Mucosa of stomach (tissue), 1 donor: ENCODE data around the gene RNASE8.

Source experiments
- H3K27me3 ChIP-seq: one replicate; pipeline ENCODE4 v1.7.0; 2013; ENCODE audit warnings: mild to moderate bottlenecking, low read length; ENCODE audit not compliant: control insufficient read depth, insufficient read depth
- H3K36me3 ChIP-seq: one replicate; pipeline ENCODE4 v1.7.0; 2013; ENCODE audit warnings: low read length; ENCODE audit not compliant: control insufficient read depth, insufficient read depth
- H3K4me1 ChIP-seq: one replicate; pipeline ENCODE4 v1.7.0; 2013; ENCODE audit warnings: mild to moderate bottlenecking, low read length; ENCODE audit not compliant: control insufficient read depth, insufficient read depth
- H3K4me3 ChIP-seq: one replicate; pipeline ENCODE4 v1.7.0; 2013; ENCODE audit warnings: low read length
- H3K9ac ChIP-seq: one replicate; pipeline ENCODE4 v1.7.0; 2013; ENCODE audit warnings: mild to moderate bottlenecking, low read length, moderate library complexity
- H3K9me3 ChIP-seq: one replicate; pipeline ENCODE4 v1.7.0; 2013; ENCODE audit warnings: mild to moderate bottlenecking, low read length, moderate library complexity; ENCODE audit not compliant: control insufficient read depth
- donor health status: Pancreatic carcinoma.

The RNASE8 gene

GRCh38 chr14:21102521-21103410, 45.1 kb downstream of the RNASE8 start:
- Histone ChIP-seq H3K27me3 (no peaks in the 10 kb centered on the region), H3K4me3 (peak overlapping the region; percentile 85), H3K36me3 (no peaks in the 10 kb centered on the region), H3K9ac (peak overlapping the region; percentile 81), H3K9me3 (no peaks in the 10 kb centered on the region), H3K4me1 (peaks cover 67% of the 10 kb centered on the region)

DNA sequence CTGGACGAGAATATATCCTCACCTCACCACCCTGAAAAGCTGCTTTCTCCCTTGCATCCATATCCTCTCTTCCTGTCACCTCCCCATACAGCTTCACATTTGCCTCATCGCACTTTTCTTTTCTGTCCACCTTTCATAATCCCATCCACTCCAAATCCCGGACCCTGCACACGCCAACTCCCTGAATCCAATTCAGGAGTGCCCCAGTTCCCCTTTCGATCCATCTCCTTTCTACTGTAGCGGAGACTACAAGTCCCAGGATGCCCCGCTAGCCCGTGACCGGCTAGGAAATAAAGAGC, 45.7 kb downstream of the RNASE8 start:
- peak overlapping the region; percentile 85 for H3K4me3 ChIP-seq
- no peaks in the 10 kb centered on the region for H3K9me3 ChIP-seq
- H3K27me3 ChIP-seq, result no peaks in the 10 kb centered on the region
- H3K36me3 ChIP-seq, result no peaks in the 10 kb centered on the region
- peaks cover 67% of the 10 kb centered on the region for H3K4me1 ChIP-seq
- H3K9ac ChIP-seq, result peak overlapping the region; percentile 81

GRCh38 chr14:21103710-21104447, 46.3 kb downstream of the RNASE8 start:
- Histone ChIP-seq H3K4me1 (peaks cover 64% of the 10 kb centered on the region), H3K36me3 (no peaks in the 10 kb centered on the region), H3K27me3 (no peaks in the 10 kb centered on the region), H3K9ac (peak overlapping the region; percentile 81), H3K9me3 (no peaks in the 10 kb centered on the region), H3K4me3 (peak overlapping the region; percentile 85)

GRCh38 chr14:21104448-21105060, 46.9 kb downstream of the RNASE8 start:
- peak overlapping the region; percentile 81 for H3K9ac ChIP-seq
- H3K9me3 ChIP-seq, result no peaks in the 10 kb centered on the region
- peak overlapping the region; percentile 85 for H3K4me3 ChIP-seq
- H3K36me3 ChIP-seq, result no peaks in the 10 kb centered on the region
- peaks cover 58% of the 10 kb centered on the region for H3K4me1 ChIP-seq
- H3K27me3 ChIP-seq, result no peaks in the 10 kb centered on the region

DNA sequence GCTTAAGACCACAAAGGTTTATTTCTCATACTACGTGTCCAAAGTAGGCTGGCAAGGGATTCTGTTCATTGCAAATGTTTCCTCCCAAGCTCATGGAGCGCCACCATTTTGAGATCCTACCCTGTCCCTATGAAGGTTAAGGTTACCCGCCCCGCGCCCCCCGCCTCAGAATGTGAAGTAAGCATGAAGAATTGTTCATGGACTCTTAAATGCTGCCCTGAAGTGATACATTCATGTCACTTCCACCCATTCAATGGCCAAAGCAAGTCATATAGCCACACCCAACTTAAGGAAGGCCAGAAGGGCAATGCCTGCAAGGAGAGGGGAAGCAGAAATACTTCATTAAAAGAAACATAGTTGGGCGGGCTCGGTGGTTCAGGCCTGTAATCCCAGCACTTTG, 47.5 kb downstream of the RNASE8 start:
- H3K4me3 ChIP-seq, result no peak overlapping the region
- H3K9ac ChIP-seq, result peak overlapping the region; percentile 81
- H3K4me1 ChIP-seq, result peaks cover 52% of the 10 kb centered on the region
- H3K27me3 ChIP-seq, result no peaks in the 10 kb centered on the region
- H3K9me3 ChIP-seq, result no peaks in the 10 kb centered on the region
- no peaks in the 10 kb centered on the region for H3K36me3 ChIP-seq

DNA sequence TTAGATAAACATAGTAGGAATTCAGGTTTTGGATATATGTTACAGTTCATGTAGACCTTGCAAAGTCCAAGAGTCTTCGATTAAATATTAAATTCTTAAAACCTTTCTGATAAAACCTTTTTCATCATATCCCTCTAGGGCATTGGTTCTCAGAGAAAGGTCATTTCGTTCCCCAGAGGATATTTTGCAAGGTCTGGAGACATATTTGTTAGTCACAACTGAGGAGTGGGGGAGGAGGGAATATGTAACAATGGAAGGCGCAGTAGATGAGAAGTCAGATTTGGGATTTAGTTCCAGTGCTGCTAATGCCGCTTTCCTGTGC, 48.5 kb downstream of the RNASE8 start:
- Histone ChIP-seq H3K9me3 (no peaks in the 10 kb centered on the region), H3K27me3 (no peaks in the 10 kb centered on the region), H3K4me1 (peaks cover 43% of the 10 kb centered on the region), H3K4me3 (no peak overlapping the region), H3K9ac (no peak overlapping the region), H3K36me3 (no peaks in the 10 kb centered on the region)

GRCh38 chr14:21106498-21107282, 49.1 kb downstream of the RNASE8 start:
- H3K4me1 ChIP-seq, result peaks cover 38% of the 10 kb centered on the region
- H3K4me3 ChIP-seq, result no peak overlapping the region

GRCh38 chr14:21107283-21107800, 49.7 kb downstream of the RNASE8 start:
- H3K9me3 ChIP-seq, result no peaks in the 10 kb centered on the region
- H3K27me3 ChIP-seq, result no peaks in the 10 kb centered on the region
- H3K9ac ChIP-seq, result no peak overlapping the region
- no peak overlapping the region for H3K4me3 ChIP-seq
- no peaks in the 10 kb centered on the region for H3K36me3 ChIP-seq
- peaks cover 31% of the 10 kb centered on the region for H3K4me1 ChIP-seq

More at GRCh38 chr14:21106498-21107282, 49.1 kb downstream of the RNASE8 start:
- H3K27me3 ChIP-seq, result no peaks in the 10 kb centered on the region
- no peak overlapping the region for H3K9ac ChIP-seq
- H3K36me3 ChIP-seq, result no peaks in the 10 kb centered on the region
- H3K9me3 ChIP-seq, result no peaks in the 10 kb centered on the region
